ENCODE results near the gene GNAT1.

DNA sequence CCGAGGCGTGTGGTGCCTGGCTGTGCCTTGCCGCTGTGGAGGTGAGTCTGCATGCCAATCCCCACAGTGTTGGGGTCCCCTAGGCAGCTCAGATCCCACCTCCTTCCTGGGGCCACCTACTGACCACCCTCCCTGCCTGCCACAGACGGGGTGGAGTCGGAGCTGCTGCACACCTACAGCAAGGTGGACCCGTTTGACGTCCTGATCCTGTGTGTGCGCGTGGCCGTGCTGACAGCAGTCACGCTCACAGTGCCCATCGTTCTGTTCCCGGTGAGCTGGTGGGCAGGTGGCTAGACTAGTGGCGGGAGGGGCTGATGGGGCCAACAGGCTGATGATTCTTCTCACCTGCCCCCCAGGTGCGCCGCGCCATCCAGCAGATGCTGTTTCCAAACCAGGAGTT lies 27.0 kb downstream of the GNAT1 start:
- TF ChIP-seq EZH2phosphoT487 (IDR thresholded peaks at IDR 0.05; ENCODE audit: insufficient read depth, low read depth) (no peak), EZH2 (IDR thresholded peaks at IDR 0.05; ENCODE audit: insufficient read depth, poor library complexity, severe bottlenecking) (no peak)
